H1 (cell line): ENCODE measurements around the gene SEC11A. TPM values are rescaled to one million over a fixed set of nuclear protein-coding genes. Genes with fewer than 3 reads are reported as not detected.

Source experiments
- HDAC2 ChIP-seq, 2 experiments: fragments of 300-600 bp in 1 of 2; sonication (generic) in 1 of 2; IDR thresholded peaks; 2 replicates each; pipeline ENCODE4 v1.6.1; 2011 to 2012; ENCODE audit warnings: low read depth in 2 of 2, low read length in 2 of 2, mild to moderate bottlenecking in 2 of 2, moderate library complexity in 2 of 2, borderline replicate concordance in 1 of 2, inconsistent platforms in 1 of 2
- polyA plus RNA-seq, 7 experiments: library from polyadenylated mRNA; depleted of rRNA in 3 of 7; stranded (reverse) in 5 of 7; unstranded in 2 of 7; fragments of >200 nt in 5 of 7; fragments of 200-250 nt in 2 of 7; gene quantifications; 1 replicate in 5 of 7; 2 replicates in 1 of 7; 4 replicates in 1 of 7; pipeline versions ENCODE4 v1.2.1 to v1.2.3, GENCODE V29; 2011 to 2013; ENCODE audit warnings: missing spikeins in 2 of 7, mixed read lengths in 2 of 7
- total RNA-seq: library from RNA; stranded (reverse); fragmentation: NEBNext Ultra II Directional; extraction: Animal tissue kit (Norgen Biotek cat#: 25700); gene quantifications from 2 replicates; pipeline ENCODE4 v1.2.1, GENCODE V29; 2021

SEC11A gene
- total and polyA plus RNA-seq, 2 of the 8 experiments (the other 6 are each of a cell fraction or from before 2014, with no cell fraction given): 268 to 316 TPM

GRCh38 chr15:84620626-84621025 is 95.3 kb downstream of the SEC11A start (continued):
- TF ChIP-seq HDAC2 (IDR thresholded peaks at IDR 0.05; ENCODE audit: borderline replicate concordance in 1 of 2, low read depth in 2 of 2, low read length in 2 of 2): no peak
- TF ChIP-seq, all 59 proteins: peak for 0

Other genes starting within 250 kb of the SEC11A start
- 37.3 and 52.4 TPM in 2 replicates for gene ZSCAN2, start 115.1 kb downstream of the SEC11A start, total RNA-seq
- 22.8 and 23.6 TPM in 2 replicates for gene ZSCAN2, start 115.1 kb downstream of the SEC11A start, polyA plus RNA-seq (2011; rRNA removed)
- 21.0 and 23.1 TPM in 2 replicates for gene WDR73, start 61.9 kb downstream of the SEC11A start, total RNA-seq
- gene WDR73, start 61.9 kb downstream of the SEC11A start, polyA plus RNA-seq (2011; rRNA removed): 21.4 and 22.7 TPM in 2 replicates
- 9.3 and 12.4 TPM in 2 replicates for gene NMB, start 57.9 kb downstream of the SEC11A start, total RNA-seq
- 13.6 and 13.7 TPM in 2 replicates for gene NMB, start 57.9 kb downstream of the SEC11A start, polyA plus RNA-seq (2011; rRNA removed)
- 31.2 and 33.0 TPM in 2 replicates for gene ZNF592, start 32.5 kb upstream of the SEC11A start, total RNA-seq
- gene ZNF592, start 32.5 kb upstream of the SEC11A start, polyA plus RNA-seq (2011; rRNA removed): 14.2 and 15.9 TPM in 2 replicates
- 16.0 and 19.2 TPM in 2 replicates for gene ALPK3, start 101.2 kb upstream of the SEC11A start, total RNA-seq
- gene ALPK3, start 101.2 kb upstream of the SEC11A start, polyA plus RNA-seq (2011; rRNA removed): 4.4 and 4.9 TPM in 2 replicates
- gene SLC28A1, start 168.5 kb upstream of the SEC11A start, total RNA-seq: not detected in 2 replicates
- gene SLC28A1, start 168.5 kb upstream of the SEC11A start, polyA plus RNA-seq (2011; rRNA removed): 0.03 and 0.09 TPM in 2 replicates